ENCODE results near the gene NAPEPLD.
"Not testable (repeated sequence)": the region's sequence is repeated elsewhere in the genome, so short reads cannot be mapped to it uniquely, and the experiment has no call there.

The NAPEPLD gene

DNA sequence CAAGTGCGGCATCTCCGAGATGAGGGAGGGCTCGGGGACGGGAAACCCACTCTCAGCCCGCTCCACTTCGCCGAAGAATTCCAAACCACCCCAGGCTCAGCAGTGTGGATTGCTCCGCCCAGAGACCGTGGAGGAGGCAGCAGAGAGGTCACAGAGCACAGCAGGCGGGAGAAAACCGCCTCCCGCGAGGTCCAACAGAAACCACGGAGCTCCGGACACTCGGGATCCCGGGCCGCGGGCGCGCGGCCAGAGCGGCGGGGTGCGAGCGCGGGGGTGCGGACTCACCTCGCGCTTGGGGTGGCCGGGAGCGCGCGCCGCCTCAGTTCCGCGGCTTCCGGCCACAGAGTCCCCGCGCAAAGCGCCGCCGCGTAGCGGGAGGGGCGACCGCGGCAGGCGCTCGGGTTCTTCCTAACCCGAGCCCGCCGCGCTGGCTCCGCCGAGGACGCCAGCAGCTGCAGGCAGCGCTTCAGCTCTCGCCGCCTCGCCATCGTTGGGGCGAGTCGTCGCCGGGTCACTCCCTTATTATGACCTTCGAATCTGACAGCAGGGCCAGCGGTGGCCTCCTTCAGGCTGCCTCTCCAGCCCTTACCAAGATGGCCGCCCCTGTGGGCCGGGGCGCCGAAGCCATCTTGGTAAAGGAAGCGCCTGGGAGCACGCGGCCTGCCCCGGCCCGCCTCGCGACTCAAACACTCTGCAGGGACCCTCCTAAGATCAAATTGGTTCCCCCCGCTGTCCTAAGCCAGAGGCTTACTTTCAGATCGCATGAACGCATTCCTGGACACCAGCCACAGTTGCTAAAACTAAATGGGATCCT, at the start of gene NAPEPLD:
Gene NAPEPLD, minus strand, starts transcription at position 106 of the 814 bp plus-strand sequence. CDS start 20,323 bp downstream, outside the sequence.
- peak; percentile 69 to 75 for DNase-seq

DNA sequence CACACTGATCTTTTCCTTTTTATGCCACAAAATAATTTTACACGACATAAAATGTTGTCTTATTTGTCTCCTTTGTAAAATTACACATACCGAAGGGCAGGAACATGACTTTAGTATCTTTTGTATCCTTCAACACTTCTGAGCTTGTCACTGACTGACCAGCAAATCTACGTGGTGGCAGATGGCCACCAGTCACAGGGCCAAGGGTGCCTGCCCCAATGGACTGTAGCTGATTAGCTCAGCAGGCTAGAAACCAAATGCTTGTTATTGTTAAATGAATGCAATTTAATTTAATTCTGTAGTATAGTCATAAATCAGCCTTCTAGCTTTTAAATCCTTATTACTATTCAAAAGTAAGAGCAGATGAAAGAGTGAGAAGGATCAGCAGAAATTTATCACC, 49.2 kb upstream of the NAPEPLD start:
- DNase-seq: not testable (repeated sequence)

DNA sequence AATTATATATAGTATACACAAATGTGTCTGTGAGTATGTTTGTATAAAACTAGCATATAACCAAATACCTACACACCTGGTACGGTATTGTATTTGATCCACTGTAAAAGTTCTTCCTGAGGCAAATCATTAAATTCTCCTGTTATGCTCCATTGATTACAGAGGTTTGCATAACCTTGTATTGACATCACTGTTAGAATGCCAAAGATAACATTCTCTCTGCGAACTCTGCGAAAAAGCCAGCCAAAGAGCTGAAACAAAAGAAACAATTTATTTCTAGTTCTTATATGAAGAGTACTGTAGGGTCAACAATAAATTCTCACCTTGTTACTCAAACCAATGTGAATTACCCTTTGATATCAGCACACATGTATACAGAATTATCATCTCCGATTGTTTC, 46.5 kb upstream of the NAPEPLD start:
- DNase-seq: not testable (repeated sequence)

DNA sequence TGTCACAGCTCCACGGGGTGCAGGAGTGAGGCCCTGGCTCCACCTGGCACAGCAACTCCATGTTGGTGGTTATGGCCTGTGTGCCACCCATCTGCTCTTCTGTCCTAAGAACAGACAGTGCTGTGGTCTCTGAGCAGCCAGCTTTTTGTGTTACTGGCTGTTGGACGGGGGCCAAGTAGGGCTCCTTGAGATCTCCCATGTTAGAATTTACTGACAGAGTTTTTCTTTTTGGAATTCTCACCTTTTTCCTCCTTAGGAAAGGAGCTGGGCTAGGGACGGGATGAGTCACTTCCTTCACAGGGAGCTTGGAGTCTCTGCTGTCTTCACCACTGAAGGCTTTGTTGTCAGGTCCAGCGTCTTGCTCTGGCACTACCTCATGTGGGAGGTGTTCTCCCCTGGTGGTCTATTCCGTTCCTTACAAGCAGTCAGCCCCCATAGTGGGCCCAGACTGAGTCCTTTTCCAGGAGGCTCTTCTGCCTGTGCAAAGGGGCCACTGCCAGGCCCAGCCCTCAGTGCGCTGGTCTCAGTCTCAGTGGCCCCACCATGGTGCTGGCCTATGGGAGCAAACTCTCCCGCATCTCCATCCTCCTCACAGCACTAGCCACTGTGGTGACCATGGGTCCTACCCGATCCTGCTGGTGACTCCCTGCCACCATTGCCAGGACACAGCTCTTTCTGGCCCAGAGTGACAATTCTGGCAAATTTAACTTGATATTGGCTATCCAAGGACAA, 23.7 kb upstream of the NAPEPLD start:
- DNase-seq: not testable (repeated sequence)

DNA sequence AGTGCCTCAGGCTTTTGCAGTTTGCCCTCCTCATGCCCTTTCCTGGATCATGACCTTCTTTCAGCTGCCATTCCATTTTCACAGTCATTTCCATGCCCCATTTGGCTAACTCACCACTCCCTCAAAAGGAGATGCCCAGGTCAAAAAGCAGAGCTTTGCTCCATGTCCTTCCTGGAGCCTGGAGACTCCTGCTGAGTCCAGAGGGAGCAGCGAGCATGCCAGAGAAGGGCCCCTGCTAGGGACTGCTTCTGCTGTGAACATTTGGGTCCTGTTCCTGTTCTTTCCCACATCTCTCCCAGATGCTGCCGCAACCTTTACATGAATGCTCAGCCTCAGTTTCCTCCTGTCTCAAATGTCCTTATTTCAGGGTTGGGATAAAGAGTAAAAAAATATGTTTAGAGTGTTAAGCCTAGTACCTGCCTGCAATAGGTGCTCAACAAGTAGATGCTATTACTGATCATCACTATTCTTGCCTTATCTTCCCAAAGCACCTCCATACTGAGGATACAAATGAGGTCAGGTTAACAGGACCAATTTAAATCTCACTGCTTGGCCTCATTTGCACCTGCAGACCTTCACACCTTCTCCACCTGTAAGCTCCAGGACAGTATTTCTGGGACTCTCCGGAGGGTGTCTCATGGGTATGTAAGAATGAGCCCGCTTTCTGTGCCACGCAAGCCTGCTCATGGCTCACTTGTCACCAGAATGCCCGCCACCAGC, 23.0 kb upstream of the NAPEPLD start:
- DNase-seq: not testable (repeated sequence)

DNA sequence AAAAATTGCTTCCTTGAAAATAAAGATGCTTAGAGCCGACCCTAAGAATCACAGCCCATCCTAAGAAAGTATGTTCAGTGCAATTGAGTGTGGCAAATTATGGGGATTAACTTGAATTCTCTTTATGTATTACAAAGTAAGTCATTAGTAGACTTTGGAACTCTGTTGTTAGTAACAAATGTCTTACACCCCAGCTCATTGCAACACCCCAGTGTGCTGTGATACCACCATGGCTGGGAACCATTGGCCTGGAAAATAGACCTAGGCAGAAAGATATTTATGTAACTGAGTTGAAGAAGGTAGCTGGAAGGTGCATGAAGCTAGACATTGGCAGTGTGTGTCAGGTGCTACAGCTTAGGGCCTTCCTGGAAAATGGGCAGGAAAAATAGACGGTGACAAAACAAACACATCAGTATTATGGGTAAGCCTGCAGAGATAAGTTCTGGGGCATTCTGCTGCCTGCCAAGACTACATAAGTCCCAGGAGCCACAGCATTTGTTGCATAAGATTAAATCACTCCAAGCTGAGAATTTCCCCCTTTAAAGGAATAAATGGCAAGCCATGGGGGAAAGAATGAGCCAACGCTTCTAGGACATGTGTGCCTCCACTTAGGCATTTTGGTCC, 18.1 kb upstream of the NAPEPLD start:
- DNase-seq: not testable (repeated sequence)

DNA sequence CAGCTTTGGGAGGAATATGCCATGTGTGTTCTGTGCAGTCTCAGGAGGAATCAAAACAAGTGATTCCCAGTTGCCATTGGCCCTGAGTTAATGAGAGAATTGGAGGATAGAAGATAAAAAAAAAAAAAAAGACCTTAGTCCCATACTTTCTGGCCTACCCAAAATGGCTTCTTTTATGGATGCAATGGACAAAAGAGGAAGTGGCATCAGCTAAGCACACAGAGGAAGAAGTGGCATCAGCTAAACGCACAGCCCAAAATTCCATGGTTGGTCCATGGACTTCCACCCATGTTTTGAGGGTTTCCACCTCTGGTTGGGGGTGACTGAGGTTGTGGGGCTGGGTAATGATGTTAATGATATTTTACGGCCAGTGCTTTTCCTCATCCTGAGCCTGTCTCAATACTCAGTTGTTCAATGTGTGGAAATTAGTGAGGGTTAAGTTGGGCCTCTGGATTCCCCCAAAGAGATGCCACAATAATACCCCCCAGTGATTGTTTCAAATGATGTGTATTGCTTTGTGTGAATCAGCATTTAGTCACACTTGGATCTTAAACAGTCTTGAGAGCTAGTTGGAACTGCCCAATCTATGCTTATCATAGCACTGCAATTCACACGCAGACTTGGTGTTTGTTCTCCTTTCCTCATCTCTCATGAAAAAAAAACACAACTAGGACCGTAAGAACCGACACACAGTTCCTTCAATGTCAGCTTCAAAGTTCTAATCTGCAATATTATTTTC, 14.4 kb upstream of the NAPEPLD start:
- not testable (repeated sequence) for DNase-seq

DNA sequence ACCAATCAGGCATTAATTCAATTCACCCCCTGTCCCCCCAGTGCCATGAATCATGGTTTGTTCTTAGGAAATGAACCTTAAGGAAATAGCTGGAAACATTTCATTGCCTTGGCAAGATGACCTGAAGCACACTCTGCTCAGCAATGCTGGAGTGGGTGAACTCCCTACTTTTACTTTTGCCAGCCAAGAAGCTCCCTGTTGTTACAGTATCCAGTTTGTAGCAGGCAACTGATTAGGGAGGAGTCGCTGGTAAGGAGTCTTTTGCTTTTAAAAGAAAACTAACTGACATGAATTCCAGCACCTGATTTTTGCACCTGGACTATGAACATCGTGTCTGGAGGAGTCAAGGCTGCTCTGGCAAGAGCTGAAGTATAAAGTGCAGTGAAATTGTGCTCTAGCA, 13.7 kb upstream of the NAPEPLD start:
- DNase-seq: not testable (repeated sequence)

DNA sequence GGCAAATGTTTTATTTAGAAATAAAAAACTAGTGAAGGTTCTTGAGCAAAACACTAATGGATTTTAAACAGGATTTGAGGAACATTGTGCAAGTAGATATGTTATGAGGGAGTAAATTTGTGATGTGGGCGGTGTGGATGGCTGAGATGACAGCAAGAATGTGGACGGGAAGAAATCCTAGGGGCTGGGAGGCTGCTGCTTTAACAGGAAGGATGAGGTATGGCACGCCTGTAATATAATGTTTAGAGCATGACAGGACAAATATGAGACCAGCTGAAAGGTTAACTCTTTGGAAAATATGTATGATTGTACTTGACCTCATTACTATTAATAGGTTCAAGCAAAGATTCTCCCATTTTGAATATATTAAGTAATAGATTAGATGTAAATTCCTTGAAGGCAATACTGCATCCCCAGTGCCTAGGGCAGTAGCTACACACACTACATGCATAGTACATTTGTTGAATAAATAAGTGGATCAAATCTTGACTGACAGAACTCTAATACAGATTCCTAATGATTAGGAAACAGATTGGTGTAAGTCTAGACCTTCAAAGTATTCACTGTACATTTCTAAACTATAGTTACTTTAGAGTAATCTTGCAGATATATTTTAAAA, 13.2 kb upstream of the NAPEPLD start:
- DNase-seq: not testable (repeated sequence)

DNA sequence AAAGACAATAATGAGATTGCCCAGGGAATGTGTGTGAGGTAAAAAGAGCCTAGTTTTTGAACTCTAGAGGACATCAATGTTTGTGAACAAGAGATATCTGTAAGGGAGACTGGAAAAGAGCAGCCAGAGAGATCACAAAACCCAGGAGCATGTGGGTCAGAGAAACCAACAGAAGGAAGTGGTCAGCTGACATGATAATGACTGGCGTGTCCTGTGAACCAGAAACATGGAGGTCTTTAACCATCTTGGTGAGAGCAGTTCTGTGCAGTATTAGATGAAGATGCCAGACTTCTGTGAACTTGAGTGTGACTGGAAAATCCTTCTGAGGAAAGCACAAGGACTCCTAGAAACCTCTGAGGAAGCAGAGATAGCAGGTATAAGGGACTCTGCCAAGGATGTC, 10.2 kb upstream of the NAPEPLD start:
- not testable (repeated sequence) for DNase-seq

DNA sequence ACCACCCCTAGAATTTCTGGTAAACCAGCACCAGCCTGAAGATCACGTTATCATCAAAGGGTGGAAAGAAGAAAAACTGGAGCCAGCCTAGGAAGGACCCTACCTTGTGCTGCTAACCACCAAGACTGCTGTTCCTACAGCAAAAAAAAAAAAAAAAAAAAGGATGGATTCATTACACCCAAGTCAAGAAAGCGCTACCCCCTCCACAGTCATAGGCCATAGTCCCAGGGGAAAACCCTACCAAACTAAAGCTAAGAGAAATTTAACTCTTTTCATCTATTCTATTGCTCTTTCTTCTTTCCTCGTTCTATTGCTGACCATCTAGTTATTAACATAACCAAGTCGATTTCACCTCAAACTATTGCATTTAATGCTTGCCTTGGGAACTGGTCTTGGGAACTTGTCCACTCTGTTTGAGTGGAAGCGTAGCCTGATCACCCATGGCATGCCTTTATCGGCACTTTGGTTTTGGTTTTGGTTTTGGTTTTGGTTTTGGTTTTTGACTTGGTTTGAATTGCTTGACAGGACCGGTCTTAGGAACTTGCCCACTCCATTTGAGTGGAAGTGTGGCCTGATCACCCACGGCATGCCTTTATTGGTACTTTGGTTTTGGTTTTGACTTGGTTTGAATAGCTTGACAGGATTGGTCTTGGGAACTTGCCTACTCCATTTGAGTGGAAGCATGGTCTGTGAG, 6.6 kb upstream of the NAPEPLD start:
- DNase-seq: not testable (repeated sequence)

DNA sequence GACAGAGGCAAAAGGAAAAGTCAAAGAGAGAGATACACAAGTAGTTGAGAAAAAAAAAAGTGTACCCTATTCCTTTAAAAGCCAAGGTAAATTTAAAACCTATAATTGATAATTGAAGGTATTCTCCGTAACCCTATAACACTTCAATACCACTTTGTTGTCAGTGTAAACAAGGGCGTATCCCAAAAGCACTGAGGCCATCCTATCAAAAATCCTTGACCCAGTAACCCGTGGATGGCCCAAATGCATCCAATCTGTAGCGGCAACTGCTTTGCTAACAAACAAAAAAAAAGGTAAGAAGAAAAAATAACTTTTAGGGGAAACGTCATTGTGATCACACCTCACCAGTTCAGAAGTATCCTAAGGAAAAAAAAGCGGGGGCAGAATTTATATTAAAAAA, 5.1 kb upstream of the NAPEPLD start:
- no peak for DNase-seq

DNA sequence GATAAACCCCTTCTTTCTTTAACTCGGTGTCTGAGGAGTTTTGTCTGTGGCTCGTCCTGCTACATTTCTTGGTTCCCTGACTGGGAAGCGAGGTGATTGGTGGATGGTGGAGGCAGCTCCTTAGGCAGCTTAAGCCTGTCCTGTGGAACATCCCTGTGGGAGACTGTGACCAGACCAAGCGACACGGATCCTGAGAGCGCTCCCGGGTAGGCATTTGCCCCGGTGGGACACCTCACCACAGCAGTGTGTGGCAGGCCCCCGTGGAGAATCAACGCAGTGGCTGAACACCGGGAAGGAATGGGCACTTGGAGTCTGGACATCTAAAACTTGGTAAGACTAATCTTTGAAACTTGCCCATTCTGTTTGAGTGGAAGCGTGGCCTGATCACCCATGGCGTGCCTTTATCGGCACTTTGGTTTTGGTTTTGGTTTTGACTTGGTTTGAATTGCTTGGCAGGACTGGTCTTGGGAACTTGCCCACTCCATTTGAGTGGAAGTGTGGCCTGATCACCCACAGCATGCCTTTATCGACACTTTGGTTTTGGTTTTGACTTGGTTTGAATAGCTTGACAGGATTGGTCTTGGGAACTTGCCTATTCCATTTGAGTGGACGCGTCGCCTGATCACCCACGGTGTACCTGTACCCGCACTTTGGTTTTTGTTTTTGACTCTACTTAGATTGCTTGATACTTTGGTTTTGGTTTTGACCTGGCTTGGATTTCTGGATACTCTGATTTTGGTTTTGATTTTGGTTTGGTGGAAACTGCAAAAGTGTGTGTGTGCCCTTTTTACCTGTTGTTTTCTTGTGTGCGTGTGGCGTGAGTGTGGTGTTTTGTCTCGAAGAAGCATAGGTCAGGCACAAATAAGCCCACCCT, 4.1 kb upstream of the NAPEPLD start:
- DNase-seq: not testable (repeated sequence)

DNA sequence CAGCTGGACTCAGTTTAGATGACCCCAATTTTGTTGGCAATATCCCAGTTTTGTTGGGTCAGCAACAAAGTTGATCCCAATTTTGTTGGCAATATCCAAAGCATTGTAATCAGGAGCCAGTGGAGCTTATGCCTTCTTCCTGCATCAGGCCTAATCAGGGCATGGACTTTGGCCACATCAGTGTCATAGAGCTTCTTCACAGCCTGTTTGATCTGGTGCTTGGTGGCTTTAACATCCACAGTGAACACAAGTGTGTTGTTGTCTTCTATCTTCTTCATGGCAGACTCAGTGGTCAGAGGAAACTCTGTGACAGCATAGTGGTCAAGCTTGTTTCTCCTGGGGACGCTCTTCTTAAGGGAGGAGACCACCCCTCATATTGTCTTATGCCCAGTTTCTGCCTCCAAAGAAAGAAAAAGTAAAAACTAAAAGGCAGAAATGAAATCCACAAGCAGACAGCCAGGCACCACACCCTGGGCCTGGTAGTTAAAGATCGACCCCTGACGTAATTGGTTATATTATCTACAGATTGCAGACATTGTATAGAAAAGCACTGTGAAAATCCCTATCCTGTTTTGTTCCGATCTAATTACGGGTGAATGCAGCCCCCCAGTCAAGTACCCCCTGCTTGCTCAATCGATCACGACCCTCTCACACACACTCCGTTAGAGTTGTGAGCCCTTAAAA, 3.2 kb upstream of the NAPEPLD start:
- DNase-seq: not testable (repeated sequence)

DNA sequence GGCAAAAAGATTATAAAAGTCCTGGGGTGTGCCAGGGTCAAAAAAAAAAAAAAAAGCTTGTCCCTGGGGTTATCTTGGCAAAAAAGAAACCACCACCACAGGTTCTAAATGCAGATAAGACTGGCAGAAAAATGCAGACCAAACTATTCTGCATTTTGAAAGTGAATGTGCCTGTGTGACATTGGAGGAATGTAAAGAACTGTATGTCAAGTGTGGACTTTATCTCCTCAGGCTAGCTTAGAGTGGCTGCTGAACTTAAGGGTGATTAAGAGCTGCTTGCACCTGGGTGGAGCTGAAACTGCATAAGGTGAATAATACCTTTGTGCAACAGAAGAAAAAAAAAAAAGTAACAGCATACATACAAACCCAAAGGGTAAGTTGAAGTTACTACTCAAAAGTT, 1.3 kb upstream of the NAPEPLD start:
- DNase-seq: no peak

DNA sequence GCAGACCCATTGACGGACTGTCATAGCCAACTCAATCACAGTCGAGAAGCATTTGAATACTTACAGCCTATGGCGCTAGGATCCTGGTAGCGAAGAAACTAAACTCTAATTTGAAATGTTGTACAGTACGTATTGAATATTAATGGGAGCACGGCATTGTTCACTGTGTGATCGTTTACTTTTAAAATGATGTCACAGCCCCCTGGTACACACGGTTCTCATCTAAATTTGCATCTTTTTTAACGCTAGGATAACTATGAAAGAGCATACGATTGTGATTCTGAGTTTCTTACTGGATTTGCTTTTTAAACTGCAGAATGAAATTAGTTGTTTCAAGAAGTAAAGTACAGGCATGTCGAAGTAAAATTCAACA, 895 bp upstream of the NAPEPLD start:
- DNase-seq: no peak

DNA sequence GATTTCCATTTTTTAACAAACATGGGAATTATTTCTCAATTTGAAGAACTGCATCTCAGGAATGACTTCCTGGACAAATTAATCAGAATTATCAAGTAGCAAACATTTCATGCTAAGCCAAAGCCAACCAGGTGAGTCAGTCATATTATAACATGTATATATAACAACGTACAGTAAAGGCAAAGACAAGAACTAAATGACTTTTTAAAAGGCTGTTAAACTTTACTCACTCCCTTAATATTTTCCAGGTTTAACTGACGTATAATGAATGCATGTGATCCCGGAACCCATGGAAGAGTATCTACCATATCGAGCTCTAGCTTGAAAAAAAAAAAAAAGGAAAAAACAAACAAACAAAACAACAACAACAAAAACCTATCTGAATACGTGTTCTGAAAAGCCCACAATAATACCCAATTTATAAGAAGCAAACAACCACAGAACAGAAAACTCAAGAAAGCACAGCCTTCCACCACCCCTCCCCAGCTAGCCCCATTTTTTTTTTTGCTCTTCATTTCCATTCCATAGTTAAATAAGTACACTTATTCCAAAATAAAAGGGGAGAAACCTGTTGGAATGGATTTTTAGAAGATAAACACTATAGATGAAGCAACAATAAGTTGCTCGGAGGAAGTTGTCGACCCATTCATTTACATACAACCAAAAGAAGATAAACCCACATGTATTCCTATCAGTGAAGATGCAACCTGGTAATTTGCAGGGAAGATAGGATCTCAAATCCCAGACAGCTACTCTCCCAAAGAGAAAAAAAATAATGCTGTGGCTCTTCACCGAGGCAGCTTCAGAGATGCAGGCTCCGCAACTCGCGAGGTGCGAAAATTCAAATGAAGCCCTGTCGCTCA, 537 bp downstream of the NAPEPLD start:
- no peak for DNase-seq

DNA sequence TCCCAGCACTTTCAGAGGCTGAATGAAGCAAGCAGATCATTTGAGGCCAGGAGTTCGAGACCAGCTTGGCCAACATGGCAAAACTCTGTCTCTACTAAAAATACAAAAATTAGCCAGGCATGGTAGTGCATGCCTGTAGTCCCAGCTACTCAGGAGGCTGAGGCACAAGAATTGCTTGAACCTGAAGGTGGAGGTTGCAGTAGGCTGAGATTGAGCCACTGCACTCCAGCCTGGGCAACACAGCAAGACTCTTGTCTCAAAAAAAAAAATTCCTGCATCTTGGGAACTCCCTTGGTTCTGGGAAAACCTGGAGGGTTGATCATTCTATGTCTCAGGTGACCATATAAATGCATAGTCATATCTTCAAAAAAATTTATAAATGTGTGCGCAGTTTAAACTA, 4.1 kb downstream of the NAPEPLD start:
- DNase-seq: not testable (repeated sequence)

Data from stimulated activated CD4-positive, alpha-beta T cell treated with anti-CD3 and anti-CD28 coated beads, Interleukin-2, amount 100 ng/mL, for 24 hours (primary cell).